Measurements from ENCODE around the gene SCLT1.

GRCh38 chr4:128869776-128870509, 223.4 kb downstream of the SCLT1 start:
- TF ChIP-seq CTCF (IDR thresholded peaks at IDR 0.05) (no peak), E2F1 (CRISPR knock-in tag; IDR thresholded peaks at IDR 0.05) (no peak), GABPB1 (CRISPR knock-in tag; IDR thresholded peaks at IDR 0.05) (no peak), NR3C1 (CRISPR knock-in tag; conservative IDR thresholded peaks at IDR 0.05; ENCODE audit: low read depth) (no peak), ZBTB43 (CRISPR knock-in tag; IDR thresholded peaks at IDR 0.05) (no peak), IRF2 (CRISPR knock-in tag; IDR thresholded peaks at IDR 0.05; ENCODE audit: borderline replicate concordance, low read depth) (no peak), ZMAT4 (CRISPR knock-in tag; IDR thresholded peaks at IDR 0.05) (no peak), GTF2I (CRISPR knock-in tag; conservative IDR thresholded peaks at IDR 0.05) (no peak), ELF4 (CRISPR knock-in tag; IDR thresholded peaks at IDR 0.05; ENCODE audit: low read depth) (no peak), CREB1 (CRISPR knock-in tag; IDR thresholded peaks at IDR 0.05) (no peak), USF2 (CRISPR knock-in tag; IDR thresholded peaks at IDR 0.05) (no peak), NFE2L1 (CRISPR knock-in tag; IDR thresholded peaks at IDR 0.05) (no peak), E2F5 (CRISPR knock-in tag; IDR thresholded peaks at IDR 0.05) (no peak), ZNF512 (CRISPR knock-in tag; IDR thresholded peaks at IDR 0.05; ENCODE audit: borderline replicate concordance) (no peak)

Data from WTC11 (cell line).